K562 (cell line): ENCODE data around the gene RFX3. TPM values are rescaled to one million over a fixed set of nuclear protein-coding genes. Genes with fewer than 3 reads are reported as not detected.

Experiments used
- ATAC-seq: fragments of 200-7000 bp; cut with Tn5 transposase; 3 replicates; pipeline ENCODE4 v1.9.1; 2020; ENCODE audit warnings: moderate library complexity
- BruUV-seq: library from RNA; stranded (reverse); fragments of 400-500 nt; replicated peaks from 2 replicates; lab custom pipeline; 2021; lab: Mats Ljungman, UMichigan
- CTCF ChIA-PET: fragments of 300-600 bp; formaldehyde crosslinking; extraction: SDS; loops from one replicate; lab custom pipeline; 2021; ENCODE audit warnings: low intra/inter-chr PET ratio; lab: Yijun Ruan, JAX
- POLR2A ChIA-PET: fragments of 300-600, 350-650 bp; sonication (Branson Sonifier 250); formaldehyde crosslinking; extraction: SDS; loops from one replicate; lab custom pipeline; 2021; ENCODE audit warnings: antibody characterized with exemption, inconsistent platforms; lab: Yijun Ruan, JAX
- DNase-seq, 4 experiments: peaks; one replicate each; pipeline versions ENCODE4 v3.0.0 to v3.0.0-alpha.2; 2011 to 2018; ENCODE audit warnings: low spot score in 3 of 4, mixed read lengths in 3 of 4; ENCODE audit errors: extremely low read depth in 1 of 4
- FAIRE-seq: peaks from 2 replicates; lab custom pipeline; 2011; peaks lifted over from hg19 to GRCh38; lab: Jason Lieb, UNC
- H2AFZ ChIP-seq: 2 replicates; pipeline ENCODE4 v1.6.0; 2011; ENCODE audit warnings: low read depth, low read length, control low read depth, inconsistent platforms
- H3K27ac ChIP-seq: fragments of 200-600 bp; 3 replicates; pipeline ENCODE4 v1.8.0; 2011; ENCODE audit warnings: low read depth, mild to moderate bottlenecking, control low read depth, inconsistent platforms, low read length, moderate library complexity, mixed read lengths; ENCODE audit errors: extremely low read depth
- H3K27me3 ChIP-seq, 2 experiments: fragments of 300-600 bp in 1 of 2; 2 replicates in 1 of 2; 3 replicates in 1 of 2; pipeline versions ENCODE4 v1.6.0 to v1.8.0; 2011; ENCODE audit warnings: inconsistent platforms in 2 of 2, low read length in 2 of 2, mild to moderate bottlenecking in 1 of 2, mixed read lengths in 1 of 2, moderate library complexity in 1 of 2; ENCODE audit not compliant: control insufficient read depth in 2 of 2, insufficient read depth in 2 of 2
- H3K36me3 ChIP-seq: fragments of 300-600 bp; 3 replicates; pipeline ENCODE4 v1.8.0; 2011; ENCODE audit warnings: mild to moderate bottlenecking, low read length, inconsistent platforms; ENCODE audit not compliant: control insufficient read depth, insufficient read depth
- H3K4me1 ChIP-seq, 2 experiments: fragments of 200-600 bp in 1 of 2; replicated peaks in 1 of 2; 2 replicates in 1 of 2; 3 replicates in 1 of 2; pipeline versions ENCODE4 v1.5.1 to v1.8.0; 2011; ENCODE audit warnings: inconsistent platforms in 2 of 2, low read length in 2 of 2, mild to moderate bottlenecking in 1 of 2, mixed read lengths in 1 of 2, moderate library complexity in 1 of 2; ENCODE audit not compliant: control insufficient read depth in 2 of 2, insufficient read depth in 2 of 2
- H3K4me2 ChIP-seq: 2 replicates; pipeline ENCODE4 v1.6.1; 2011; ENCODE audit warnings: low read length, control low read depth, inconsistent platforms, mixed read lengths; ENCODE audit not compliant: insufficient read depth
- H3K4me3 ChIP-seq: fragments of 200-600 bp; sonication (generic), shearing (Covaris generic); 2 replicates; pipeline ENCODE4 v1.5.1; 2016; ENCODE audit warnings: control low read depth, inconsistent platforms
- H3K79me2 ChIP-seq: fragments of 200-600 bp; 3 replicates; pipeline ENCODE4 v1.8.0; 2011; ENCODE audit warnings: low read length, inconsistent platforms; ENCODE audit not compliant: control insufficient read depth, insufficient read depth
- H3K9ac ChIP-seq, 2 experiments: 2 replicates each; pipeline versions ENCODE4 v1.6.0 to v1.6.1; 2011; ENCODE audit warnings: low read depth in 2 of 2, low read length in 2 of 2, control low read depth in 1 of 2, inconsistent platforms in 1 of 2, mild to moderate bottlenecking in 1 of 2, mixed read lengths in 1 of 2; ENCODE audit not compliant: insufficient read depth in 1 of 2
- H3K9me1 ChIP-seq: one replicate; pipeline ENCODE4 v1.6.0; 2011; ENCODE audit warnings: inconsistent platforms, mild to moderate bottlenecking, low read length, moderate library complexity; ENCODE audit not compliant: control insufficient read depth, insufficient read depth
- H3K9me3 ChIP-seq: replicated peaks from 2 replicates; pipeline ENCODE4 v1.5.1; 2011; ENCODE audit warnings: low read depth, low read length, inconsistent platforms; ENCODE audit not compliant: control insufficient read depth, insufficient read depth
- H4K20me1 ChIP-seq: replicated peaks from 2 replicates; pipeline ENCODE4 v1.6.1; 2011; ENCODE audit warnings: low read length, inconsistent platforms, mixed read lengths; ENCODE audit not compliant: control insufficient read depth, insufficient read depth
- AFF1 ChIP-seq, 2 experiments: fragments of 450-650 bp; IDR thresholded peaks; 2 replicates each; pipeline ENCODE4 v1.6.1; 2018; ENCODE audit warnings: mild to moderate bottlenecking in 2 of 2, low read depth in 1 of 2; ENCODE audit not compliant: partially characterized antibody in 2 of 2
- ATF4 ChIP-seq: fragments of 450-650 bp; formaldehyde crosslinking; IDR thresholded peaks from 2 replicates; pipeline ENCODE4 v1.4.0; 2022; ENCODE audit warnings: mild to moderate bottlenecking, moderate library complexity
- CEBPB ChIP-seq: fragments of 450-650 bp; IDR thresholded peaks from 2 replicates; pipeline ENCODE4 v1.6.1; 2016; ENCODE audit warnings: missing genetic modification characterization, missing compliant biosample characterization
- CEBPG ChIP-seq, 3 experiments: fragments of 200-800 bp in 1 of 3; sonication (Bioruptor generic) in 1 of 3; sonication (generic) in 1 of 3; formaldehyde crosslinking in 1 of 3; IDR thresholded peaks in 2 of 3; conservative IDR thresholded peaks in 1 of 3; 2 replicates each; pipeline versions ENCODE4 v1.6.1 to v1.8.0; 2016 to 2022; ENCODE audit warnings: missing compliant biosample characterization in 2 of 3, missing genetic modification characterization in 2 of 3, mild to moderate bottlenecking in 1 of 3, missing genetic modification reagents in 1 of 3
- DEAF1 ChIP-seq: fragments of 450-650 bp; formaldehyde crosslinking; IDR thresholded peaks from 2 replicates; pipeline ENCODE4 v1.4.0; 2020; ENCODE audit warnings: mild to moderate bottlenecking, moderate library complexity
- ILK ChIP-seq: fragments of 450-650 bp; IDR thresholded peaks from 2 replicates; pipeline ENCODE4 v1.6.1; 2016; ENCODE audit warnings: missing genetic modification characterization, low read depth, mild to moderate bottlenecking, missing compliant biosample characterization, moderate library complexity, borderline replicate concordance
- MEIS2 ChIP-seq: fragments of 450-650 bp; IDR thresholded peaks from 2 replicates; pipeline ENCODE4 v1.6.1; 2014; ENCODE audit warnings: mild to moderate bottlenecking; ENCODE audit not compliant: partially characterized antibody
- SMARCA4 ChIP-seq: fragments of 450-650 bp; IDR thresholded peaks from 2 replicates; pipeline ENCODE4 v1.6.1; 2016
- SMARCE1 ChIP-seq: fragments of 450-650 bp; IDR thresholded peaks from 2 replicates; pipeline ENCODE4 v1.7.1; 2016; ENCODE audit warnings: mild to moderate bottlenecking
- TFE3 ChIP-seq: fragments of 450-650 bp; formaldehyde crosslinking; IDR thresholded peaks from 2 replicates; pipeline ENCODE4 v1.4.0; 2020; ENCODE audit warnings: mild to moderate bottlenecking, mixed read lengths
- ZBTB17 ChIP-seq: fragments of 450-650 bp; formaldehyde crosslinking; IDR thresholded peaks from 2 replicates; pipeline ENCODE4 v1.4.0; 2020; ENCODE audit warnings: mild to moderate bottlenecking
- whole genome bisulfite sequencing: fragments of 100-300 bp; shearing (Covaris generic); methylation state at CpG from one replicate; pipeline ENCODE4 v1.1.6; 2016; ENCODE audit warnings: low coverage, mixed read lengths; ENCODE audit not compliant: insufficient coverage; ENCODE audit errors: missing lambda C conversion rate; 5-methylcytosine and 5-hydroxymethylcytosine counted together
- in situ Hi-C: fragments of 300-500 bp; cut with MboI; formaldehyde crosslinking; loops from 4 replicates; pipeline ENCODE4 v1.15.0; 2018; ENCODE audit warnings: inconsistent platforms, mixed read lengths
- intact Hi-C: fragments of 100-400 bp; cut with micrococcal nuclease; formaldehyde crosslinking; loops from 2 replicates; pipeline ENCODE4 v1.14.2; 2022
- polyA plus RNA-seq, 8 experiments: library from polyadenylated mRNA; depleted of rRNA in 4 of 8; stranded (reverse) in 5 of 8; unstranded in 3 of 8; fragments of >200 nt; fragmentation: Nextera tagmentation in 2 of 8; fragmentation: Illumina TruSeq in 1 of 8; extraction: Ambion mirVana in 2 of 8; extraction: Trizol in 1 of 8; gene quantifications; 2 replicates each; pipeline versions ENCODE4 v1.2.1 to v1.2.3, GENCODE V29; 2011 to 2014; ENCODE audit warnings: inconsistent platforms in 1 of 8, missing spikeins in 1 of 8
- total RNA-seq, 7 experiments: library from RNA; depleted of rRNA in 6 of 7; stranded (reverse); fragments of >200 nt in 6 of 7; fragmentation: Illumina TruSeq in 2 of 7; extraction: Trizol in 2 of 7; gene quantifications; 2 replicates each; pipeline versions ENCODE4 v1.2.1 to v1.2.3, GENCODE V29; 2011 to 2021; ENCODE audit warnings: low replicate concordance in 1 of 7

Gene RFX3
- total and polyA plus RNA-seq, 9 of the 15 experiments (the other 6 are each of a cell fraction or from before 2014, with no cell fraction given): 0.86 to 4.9 (median 2.0) TPM

- Histone ChIP-seq H4K20me1 (no peaks in the 10 kb centered on the region), H3K79me2 (peaks cover 40% of the 10 kb centered on the region), H3K4me2 (no peak overlapping the region; the same call in 1 of the 2 replicates), H3K9ac (peak overlapping the region in 1 of 2 experiments; percentile 34; a peak in 1 of 4 replicates), H3K4me1 (peaks cover 7 to 13% of the 10 kb centered on the region in 2 experiments; a peak in 4 of 5 replicates), H3K4me3 (no peak overlapping the region), H2AFZ (peak overlapping the region; percentile 1; the same call in 1 of the 2 replicates), H3K27ac (peak overlapping the region; percentile 39; the same call in 1 of the 3 replicates), H3K9me3 (no peaks in the 10 kb centered on the region), H3K36me3 (no peaks in the 10 kb centered on the region; the same call in 2 of the 3 replicates), H3K27me3 (no peaks in the 10 kb centered on the region), H3K9me1 (no peaks in the 10 kb centered on the region)
- 4% methylated on average over 2 of the region's 2 CpGs for WGBS
- no peak for DNase-seq
- in situ Hi-C loops (no loop called here), intact Hi-C loops (no loop called here)
- peak; percentile 28; the same call in 2 of the 3 replicates for ATAC-seq
- ChIA-PET POLR2A (interaction anchor here (0.8 kb wide), 1 partner anchor 16 kb away, joined by 3 read pairs; no protein-coding TSS in a partner anchor), CTCF (no interaction called here)
- no TSS peak for BruUV-seq
- FAIRE-seq: no peak
- TF ChIP-seq ILK: no peak
- TF ChIP-seq DEAF1 (CRISPR knock-in tag): no peak
- peak; percentile 36; the same call in 1 of the 2 replicates for TF ChIP-seq CEBPB (tag)
- peak in 1 of 2 experiments; percentile 23 for TF ChIP-seq AFF1 (IDR thresholded peaks at IDR 0.05; ENCODE audit: low read depth in 1 of 2, partially characterized antibody in 2 of 2)
- TF ChIP-seq SMARCA4: 0 out of 2 replicates have a peak, but pooled peaks have one; percentile 12
- TF ChIP-seq TFE3: no peak
- no peak for TF ChIP-seq CEBPG (CRISPR knock-in tag; IDR thresholded peaks at IDR 0.05)
- TF ChIP-seq CEBPG (tag; conservative IDR thresholded peaks at IDR 0.05 in 1 of 2, IDR thresholded peaks at IDR 0.05 in 1 of 2): peak; percentile 62 to 76; a peak in 3 of 4 replicates
- TF ChIP-seq ZBTB17 (CRISPR knock-in tag): no peak
- no peak for TF ChIP-seq MEIS2
- peak; percentile 43; the same call in 1 of the 2 replicates for TF ChIP-seq ATF4 (CRISPR knock-in tag)
- peak; percentile 28; the same call in 1 of the 2 replicates for TF ChIP-seq SMARCE1
Observed at GRCh38 chr9:3513265-3513818, 12.5 kb downstream of the RFX3 start.
